GM23338 (cell line): ENCODE measurements around the gene PCIF1. TPM values are rescaled to one million over a fixed set of nuclear protein-coding genes. Genes with fewer than 3 reads are reported as not detected.

Source experiments
- ATAC-seq: fragments of 200-7000 bp; cut with Tn5 transposase; 3 replicates; pipeline ENCODE4 v1.9.1; 2020
- DNase-seq: peaks from one replicate; pipeline ENCODE4 v3.0.0-alpha.2; 2015; ENCODE audit warnings: low spot score
- H2AFZ ChIP-seq: fragments of 200-600 bp; sonication (generic); 2 replicates; pipeline ENCODE4 v1.8.0; 2016; ENCODE audit warnings: antibody characterized with exemption, mild to moderate bottlenecking, moderate library complexity
- H3F3A ChIP-seq: fragments of 200-600 bp; sonication (generic); replicated peaks from 2 replicates; pipeline ENCODE4 v1.8.0; 2017; ENCODE audit warnings: antibody characterized with exemption, mixed run types, low read depth
- H3K27ac ChIP-seq: fragments of 200-600 bp; sonication (generic); 2 replicates; pipeline ENCODE4 v1.6.1; 2016; ENCODE audit warnings: low read depth
- H3K27me3 ChIP-seq: fragments of 200-600 bp; sonication (generic); 2 replicates; pipeline ENCODE4 v1.8.0; 2016; ENCODE audit warnings: mild to moderate bottlenecking, mixed run types, moderate library complexity; ENCODE audit not compliant: insufficient read depth
- H3K36me3 ChIP-seq: fragments of 200-600 bp; sonication (generic); 2 replicates; pipeline ENCODE4 v1.8.0; 2016; ENCODE audit warnings: mild to moderate bottlenecking; ENCODE audit not compliant: insufficient read depth
- H3K4me1 ChIP-seq: fragments of 200-600 bp; sonication (generic); 2 replicates; pipeline ENCODE4 v1.8.0; 2016; ENCODE audit warnings: mild to moderate bottlenecking, moderate library complexity; ENCODE audit not compliant: insufficient read depth
- H3K4me2 ChIP-seq: fragments of 200-600 bp; sonication (generic); 2 replicates; pipeline ENCODE4 v1.7.1; 2017; ENCODE audit warnings: mixed run types
- H3K4me3 ChIP-seq: fragments of 200-600 bp; sonication (generic); 2 replicates; pipeline ENCODE4 v1.6.1; 2016; ENCODE audit warnings: mixed run types
- H3K79me2 ChIP-seq: fragments of 200-600 bp; sonication (generic); replicated peaks from 2 replicates; pipeline ENCODE4 v1.8.0; 2017; ENCODE audit warnings: mild to moderate bottlenecking; ENCODE audit not compliant: insufficient read depth
- H3K9me2 ChIP-seq: fragments of 200-600 bp; sonication (generic); 2 replicates; pipeline ENCODE4 v1.8.0; 2017; ENCODE audit not compliant: insufficient read depth
- H4K20me1 ChIP-seq: fragments of 200-600 bp; sonication (generic); replicated peaks from 2 replicates; pipeline ENCODE4 v1.8.0; 2017; ENCODE audit warnings: mild to moderate bottlenecking; ENCODE audit not compliant: insufficient read depth
- H3K27ac Mint-ChIP-seq: 2 replicates; pipeline ENCODE4 v1.8.0; 2020; ENCODE audit warnings: inconsistent platforms, mild to moderate bottlenecking, moderate library complexity, mixed read lengths
- H3K27me3 Mint-ChIP-seq: 3 replicates; pipeline ENCODE4 v1.8.0; 2022; ENCODE audit warnings: low read depth, mild to moderate bottlenecking, moderate library complexity, mixed read lengths, inconsistent platforms; ENCODE audit not compliant: insufficient read depth, poor library complexity
- H3K36me3 Mint-ChIP-seq: 3 replicates; pipeline ENCODE4 v1.8.0; 2021; ENCODE audit warnings: low read depth, mild to moderate bottlenecking, inconsistent platforms, moderate library complexity, mixed read lengths
- H3K4me1 Mint-ChIP-seq: 3 replicates; pipeline ENCODE4 v1.8.0; 2020; ENCODE audit warnings: mild to moderate bottlenecking, inconsistent platforms, mixed read lengths
- H3K4me3 Mint-ChIP-seq: 3 replicates; pipeline ENCODE4 v1.8.0; 2021; ENCODE audit warnings: moderate library complexity, mild to moderate bottlenecking, inconsistent platforms, mixed read lengths
- H3K9me3 Mint-ChIP-seq: 3 replicates; pipeline ENCODE4 v1.8.0; 2020; ENCODE audit warnings: moderate library complexity, mild to moderate bottlenecking, inconsistent platforms, mixed read lengths
- CTCF ChIP-seq, 2 experiments: fragments of 200-600 bp in 1 of 2; sonication (generic) in 1 of 2; conservative IDR thresholded peaks; 2 replicates each; pipeline versions ENCODE4 v1.5.1 to v1.6.1; 2016 to 2017; ENCODE audit warnings: antibody characterized with exemption in 2 of 2, low read depth in 2 of 2, mild to moderate bottlenecking in 2 of 2, moderate library complexity in 1 of 2
- EZH2 ChIP-seq: fragments of 200-600 bp; sonication (generic); IDR thresholded peaks from one replicate; pipeline ENCODE4 v1.8.0; 2017; ENCODE audit warnings: antibody characterized with exemption, mild to moderate bottlenecking, low read depth; ENCODE audit not compliant: unreplicated experiment
- POLR2AphosphoS5 ChIP-seq: IDR thresholded peaks from 2 replicates; pipeline ENCODE4 v1.6.1; 2016; ENCODE audit warnings: antibody characterized with exemption, low read depth
- ZNF462 ChIP-seq: fragments of 250-450 bp; sonication (Bioruptor Pico); IDR thresholded peaks from 2 replicates; pipeline ENCODE4 v1.5.0; 2020; ENCODE audit warnings: mild to moderate bottlenecking, moderate library complexity
- polyA plus RNA-seq: library from polyadenylated mRNA; unstranded; fragments of >200 nt; fragmentation: Nextera tagmentation; extraction: Ambion mirVana; gene quantifications from 2 replicates; pipeline ENCODE4 v1.2.1, GENCODE V29; 2016
- total RNA-seq: library from RNA; depleted of rRNA; stranded (reverse); fragments of >200 nt; shearing (Covaris generic); gene quantifications from 2 replicates; pipeline ENCODE4 v1.2.3, GENCODE V29; 2014

PCIF1 gene
- total and polyA plus RNA-seq, 2 experiments from 2014 or later, result 26.1 to 28.3 TPM

GRCh38 chr20:45975686-45976085, 41.2 kb downstream of the PCIF1 start (continued):
- TF ChIP-seq ZNF462 (CRISPR knock-in tag), result no peak

- no peak overlapping the region for H3K27ac ChIP-seq
- peaks cover 12% of the 10 kb centered on the region for H3K27me3 Mint-ChIP-seq
- ATAC-seq, result no peak
- no peak for TF ChIP-seq CTCF (conservative IDR thresholded peaks at IDR 0.05; ENCODE audit: low read depth in 2 of 2)
- no peak for TF ChIP-seq EZH2
- no peak for TF ChIP-seq ZNF462 (CRISPR knock-in tag)
- no peak for TF ChIP-seq POLR2AphosphoS5
Observed at GRCh38 chr20:45976086-45976485, 41.6 kb downstream of the PCIF1 start.

More at GRCh38 chr20:45976086-45976485, 41.6 kb downstream of the PCIF1 start:
- H3K4me3 Mint-ChIP-seq, result no peak overlapping the region
- H3K4me3 ChIP-seq, result no peak overlapping the region
- no peaks in the 10 kb centered on the region for H3K36me3 ChIP-seq
- peaks cover 7% of the 10 kb centered on the region; the same call in 2 of the 3 replicates for H3K4me1 Mint-ChIP-seq
- H2AFZ ChIP-seq, result 0 out of 2 replicates have a peak overlapping the region, but pooled peaks have one; percentile 63
- peaks cover 5% of the 10 kb centered on the region; the same call in 1 of the 2 replicates for H3K4me1 ChIP-seq
- H3K9me2 ChIP-seq, result no peaks in the 10 kb centered on the region
- H3K36me3 Mint-ChIP-seq, result no peaks in the 10 kb centered on the region
- H3K27me3 ChIP-seq, result no peaks in the 10 kb centered on the region
- H3K79me2 ChIP-seq, result no peaks in the 10 kb centered on the region
- no peaks in the 10 kb centered on the region; the same call in 2 of the 3 replicates for H3K9me3 Mint-ChIP-seq
- no peak overlapping the region for H3K27ac Mint-ChIP-seq
- DNase-seq, result no peak
- H4K20me1 ChIP-seq, result no peaks in the 10 kb centered on the region
- H3F3A ChIP-seq, result peaks cover 4% of the 10 kb centered on the region; the same call in 1 of the 2 replicates
- H3K4me2 ChIP-seq, result no peak overlapping the region
